ENCODE data around the gene EEFSEC. TPM values are rescaled to one million over a fixed set of nuclear protein-coding genes. Genes with fewer than 3 reads are reported as not detected.

Gene EEFSEC
- total and polyA plus RNA-seq, 2 experiments from 2014 or later = 10.1 to 16.2 TPM

GRCh38 chr3:128413003-128413370 is 259.7 kb downstream of the EEFSEC start (continued):
- TF ChIP-seq ZNF462 (CRISPR knock-in tag; IDR thresholded peaks at IDR 0.05) = no peak

GRCh38 chr3:128413413-128414205 is 260.3 kb downstream of the EEFSEC start:
- H3K4me3 Mint-ChIP-seq = no peak overlapping the region
- H3K27ac ChIP-seq (ENCODE audit: low read depth) = no peak overlapping the region
- peaks cover 12% of the 10 kb centered on the region for H3K4me1 ChIP-seq (ENCODE audit: insufficient read depth)
- peaks cover 26% of the 10 kb centered on the region for H3K4me1 Mint-ChIP-seq
- no peak overlapping the region for H3K4me3 ChIP-seq
- H4K20me1 ChIP-seq (replicated peaks; ENCODE audit: insufficient read depth) = no peaks in the 10 kb centered on the region
- H3K36me3 ChIP-seq (ENCODE audit: insufficient read depth) = no peaks in the 10 kb centered on the region
- H2AFZ ChIP-seq = no peak overlapping the region
- no peaks in the 10 kb centered on the region for H3K9me2 ChIP-seq (ENCODE audit: insufficient read depth)
- 0 out of 2 replicates have a peak overlapping the region, but pooled peaks have one; percentile 31 for H3K27ac Mint-ChIP-seq
- H3K36me3 Mint-ChIP-seq (ENCODE audit: low read depth) = no peaks in the 10 kb centered on the region; the same call in 2 of the 3 replicates
- peaks cover 24% of the 10 kb centered on the region for H3K27me3 Mint-ChIP-seq (ENCODE audit: insufficient read depth, low read depth, poor library complexity)
- no peaks in the 10 kb centered on the region for H3F3A ChIP-seq (replicated peaks; ENCODE audit: low read depth)
- no peaks in the 10 kb centered on the region for H3K79me2 ChIP-seq (replicated peaks; ENCODE audit: insufficient read depth)
- no peaks in the 10 kb centered on the region for H3K27me3 ChIP-seq (ENCODE audit: insufficient read depth)
- ATAC-seq = no peak
- no peak overlapping the region; the same call in 1 of the 2 replicates for H3K4me2 ChIP-seq
- DNase-seq (ENCODE audit: low spot score) = no peak
- no peaks in the 10 kb centered on the region; the same call in 1 of the 3 replicates for H3K9me3 Mint-ChIP-seq
- TF ChIP-seq ZNF462 (CRISPR knock-in tag; IDR thresholded peaks at IDR 0.05) = no peak
- no peak for TF ChIP-seq JUNB (IDR thresholded peaks at IDR 0.05; ENCODE audit: unreplicated experiment)
- no peak for TF ChIP-seq REST (IDR thresholded peaks at IDR 0.05; ENCODE audit: unreplicated experiment)
- no peak for TF ChIP-seq EZH2phosphoT487 (IDR thresholded peaks at IDR 0.05; ENCODE audit: unreplicated experiment)
